ENCODE results near the gene SMIM13.
A peak's percentile ranks its signal among the peaks of the same experiment; 100 is the strongest.

SMIM13 gene

GRCh38 chr6:11164717-11165646, 71.3 kb downstream of the SMIM13 start:
- H3K4me3 ChIP-seq (ENCODE audit: low read length): no peak overlapping the region
- no peak for TF ChIP-seq CTCF (conservative IDR thresholded peaks at IDR 0.05; ENCODE audit: low read length)
- no peak for DNase-seq (ENCODE audit: low read depth)

- TF ChIP-seq CTCF (conservative IDR thresholded peaks at IDR 0.05; ENCODE audit: low read length): no peak
- no peak overlapping the region for H3K4me3 ChIP-seq (ENCODE audit: low read length)
- no peak for DNase-seq (ENCODE audit: low read depth)
Measured at GRCh38 chr6:11166948-11167347, 73.3 kb downstream of the SMIM13 start.

- no peak for TF ChIP-seq CTCF (conservative IDR thresholded peaks at IDR 0.05; ENCODE audit: low read length)
- no peak overlapping the region for H3K4me3 ChIP-seq (ENCODE audit: low read length)
- peak; percentile 31 for DNase-seq (ENCODE audit: low read depth)
Measured at GRCh38 chr6:11168091-11168635, 74.5 kb downstream of the SMIM13 start.

GRCh38 chr6:11171952-11172351, 78.3 kb downstream of the SMIM13 start:
- no peak for DNase-seq (ENCODE audit: low read depth)
- no peak overlapping the region for H3K4me3 ChIP-seq (ENCODE audit: low read length)
- TF ChIP-seq CTCF (conservative IDR thresholded peaks at IDR 0.05; ENCODE audit: low read length): no peak

- peak; percentile 83 for TF ChIP-seq CTCF (conservative IDR thresholded peaks at IDR 0.05; ENCODE audit: low read length)
- peak; percentile 22 for DNase-seq (ENCODE audit: low read depth)
- no peak overlapping the region for H3K4me3 ChIP-seq (ENCODE audit: low read length)
Measured at GRCh38 chr6:11172501-11173327, 79.1 kb downstream of the SMIM13 start.

- TF ChIP-seq CTCF (conservative IDR thresholded peaks at IDR 0.05; ENCODE audit: low read length): no peak
- H3K4me3 ChIP-seq (ENCODE audit: low read length): no peak overlapping the region
- DNase-seq (ENCODE audit: low read depth): no peak
Measured at GRCh38 chr6:11174242-11174611, 80.6 kb downstream of the SMIM13 start.
